HepG2 (cell line): ENCODE data around the gene ZBTB17.

Source experiments
- CTCF ChIP-seq: sonication (generic); formaldehyde crosslinking; IDR thresholded peaks from 2 replicates; pipeline ENCODE4 v1.5.0; 2020; ENCODE audit warnings: mild to moderate bottlenecking, missing genetic modification reagents, moderate library complexity
- EP300 ChIP-seq, 3 experiments: sonication (generic) in 1 of 3; formaldehyde crosslinking in 1 of 3; IDR thresholded peaks; 2 replicates each; pipeline versions ENCODE4 v1.5.1 to v1.6.1; 2011 to 2020; ENCODE audit warnings: low read depth in 2 of 3, low read length in 2 of 3, borderline replicate concordance in 1 of 3, improper control_type of control experiment in 1 of 3, mild to moderate bottlenecking in 1 of 3, missing genetic modification reagents in 1 of 3, moderate library complexity in 1 of 3
- GABPA ChIP-seq, 2 experiments: IDR thresholded peaks; 2 replicates each; pipeline ENCODE4 v1.6.1; 2011 to 2016; ENCODE audit warnings: low read depth in 2 of 2, low read length in 1 of 2, missing biosample characterization in 1 of 2, missing genetic modification characterization in 1 of 2
- POLR2A ChIP-seq, 2 experiments: IDR thresholded peaks; 2 replicates each; pipeline ENCODE4 v1.6.1; 2011; ENCODE audit warnings: low read depth in 2 of 2, low read length in 2 of 2, mild to moderate bottlenecking in 1 of 2, moderate library complexity in 1 of 2; ENCODE audit not compliant: insufficient read depth in 1 of 2
- SRSF9 ChIP-seq: fragments of 200-400 bp; formaldehyde crosslinking; IDR thresholded peaks from 2 replicates; pipeline ENCODE4 v1.6.1; 2018; ENCODE audit warnings: borderline replicate concordance, mild to moderate bottlenecking, low read depth, low read length; ENCODE audit not compliant: insufficient read depth, poor library complexity, severe bottlenecking
- ZMYM3 ChIP-seq: sonication (generic); formaldehyde crosslinking; IDR thresholded peaks from 2 replicates; pipeline ENCODE4 v1.5.1; 2020; ENCODE audit warnings: mild to moderate bottlenecking, missing genetic modification reagents
- TF ChIP-seq, protein P1 (sequence below): sonication (generic); formaldehyde crosslinking; IDR thresholded peaks from 2 replicates; pipeline ENCODE4 v1.8.1; 2022; ENCODE audit warnings: mild to moderate bottlenecking, missing genetic modification reagents

DNA sequence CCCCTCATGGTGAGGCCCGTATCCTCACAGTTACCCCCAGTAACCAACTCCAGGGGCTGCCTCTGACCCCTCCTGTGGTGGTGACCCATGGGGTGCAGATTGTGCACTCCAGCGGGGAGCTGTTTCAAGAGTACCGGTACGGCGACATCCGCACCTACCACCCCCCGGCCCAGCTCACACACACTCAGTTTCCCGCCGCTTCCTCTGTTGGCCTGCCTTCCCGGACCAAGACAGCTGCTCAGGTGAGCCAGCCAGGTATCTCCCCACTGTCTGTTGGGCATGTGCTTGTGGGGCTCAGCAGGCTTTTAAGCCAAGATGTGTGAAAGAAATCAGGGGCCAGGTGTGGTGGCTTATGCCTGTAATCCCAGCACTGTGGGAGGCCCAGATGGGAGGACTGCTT is 39.9 kb downstream of the ZBTB17 start:
- TF ChIP-seq CTCF (no peak), SRSF9 (no peak), ZMYM3 (CRISPR knock-in tag) (no peak), GABPA (IDR thresholded peaks at IDR 0.05; ENCODE audit: low read depth, low read length) (no peak), GABPA (CRISPR knock-in tag; IDR thresholded peaks at IDR 0.05; ENCODE audit: low read depth) (no peak), EP300 (IDR thresholded peaks at IDR 0.05; ENCODE audit: low read depth in 2 of 2, low read length in 2 of 2) (no peak), EP300 (CRISPR knock-in tag; IDR thresholded peaks at IDR 0.05; ENCODE audit: borderline replicate concordance) (no peak), POLR2A (IDR thresholded peaks at IDR 0.05; ENCODE audit: insufficient read depth in 1 of 2, low read depth in 2 of 2, low read length in 2 of 2) (no peak)
- TF ChIP-seq, protein P1, sequence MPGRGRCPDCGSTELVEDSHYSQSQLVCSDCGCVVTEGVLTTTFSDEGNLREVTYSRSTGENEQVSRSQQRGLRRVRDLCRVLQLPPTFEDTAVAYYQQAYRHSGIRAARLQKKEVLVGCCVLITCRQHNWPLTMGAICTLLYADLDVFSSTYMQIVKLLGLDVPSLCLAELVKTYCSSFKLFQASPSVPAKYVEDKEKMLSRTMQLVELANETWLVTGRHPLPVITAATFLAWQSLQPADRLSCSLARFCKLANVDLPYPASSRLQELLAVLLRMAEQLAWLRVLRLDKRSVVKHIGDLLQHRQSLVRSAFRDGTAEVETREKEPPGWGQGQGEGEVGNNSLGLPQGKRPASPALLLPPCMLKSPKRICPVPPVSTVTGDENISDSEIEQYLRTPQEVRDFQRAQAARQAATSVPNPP (CRISPR knock-in tag): no peak
